MM.1S (cell line): ENCODE measurements around the gene CHDH.

ENCODE experiments used
- DNase-seq: peaks from one replicate; pipeline ENCODE4 v3.0.0-alpha.2; 2015
- H2AFZ ChIP-seq: fragments of 300-600 bp; sonication (generic); 2 replicates; pipeline ENCODE4 v1.6.0; 2016; ENCODE audit warnings: antibody characterized with exemption, low read length
- H3F3A ChIP-seq: fragments of 300-600 bp; sonication (generic); 2 replicates; pipeline ENCODE4 v1.6.1; 2016; ENCODE audit warnings: mild to moderate bottlenecking, antibody characterized with exemption, low read length, moderate library complexity, mixed read lengths; ENCODE audit not compliant: insufficient read depth
- H3K27ac ChIP-seq: fragments of 300-600 bp; sonication (generic); 2 replicates; pipeline ENCODE4 v1.5.1; 2016; ENCODE audit warnings: mild to moderate bottlenecking, low read length
- H3K27me3 ChIP-seq: fragments of 300-600 bp; sonication (generic); replicated peaks from 2 replicates; pipeline ENCODE4 v1.6.0; 2016; ENCODE audit warnings: low read length; ENCODE audit not compliant: insufficient read depth
- H3K36me3 ChIP-seq: fragments of 300-600 bp; sonication (generic); replicated peaks from 2 replicates; pipeline ENCODE4 v1.6.1; 2016; ENCODE audit warnings: mild to moderate bottlenecking, low read length, mixed read lengths; ENCODE audit not compliant: insufficient read depth
- H3K4me1 ChIP-seq: fragments of 300-600 bp; sonication (generic); 2 replicates; pipeline ENCODE4 v1.6.1; 2016; ENCODE audit warnings: low read length, mixed read lengths
- H3K4me2 ChIP-seq: fragments of 300-600 bp; sonication (generic); 2 replicates; pipeline ENCODE4 v1.6.0; 2016; ENCODE audit warnings: low read depth, low read length
- H3K4me3 ChIP-seq: fragments of 300-600 bp; sonication (generic); 2 replicates; pipeline ENCODE4 v1.5.1; 2016; ENCODE audit warnings: low read length, mixed read lengths
- H3K79me2 ChIP-seq: fragments of 300-600 bp; sonication (generic); 2 replicates; pipeline ENCODE4 v1.6.1; 2016; ENCODE audit warnings: mixed run types, low read length, mixed read lengths
- H3K9ac ChIP-seq: fragments of 300-600 bp; sonication (generic); 2 replicates; pipeline ENCODE4 v1.6.1; 2016; ENCODE audit warnings: low read length, mixed read lengths
- H3K9me2 ChIP-seq: fragments of 300-600 bp; sonication (generic); replicated peaks from 2 replicates; pipeline ENCODE4 v1.6.1; 2016; ENCODE audit warnings: mild to moderate bottlenecking, low read length, mixed read lengths; ENCODE audit not compliant: insufficient read depth
- H3K9me3 ChIP-seq: fragments of 300-600 bp; sonication (generic); replicated peaks from 2 replicates; pipeline ENCODE4 v1.6.1; 2016; ENCODE audit warnings: mild to moderate bottlenecking, low read length, mixed read lengths; ENCODE audit not compliant: insufficient read depth
- H4K20me1 ChIP-seq: fragments of 300-600 bp; sonication (generic); 2 replicates; pipeline ENCODE4 v1.6.1; 2016; ENCODE audit warnings: mild to moderate bottlenecking, low read length, moderate library complexity, mixed read lengths; ENCODE audit not compliant: insufficient read depth
- CTCF ChIP-seq: fragments of 300-600 bp; sonication (generic); IDR thresholded peaks from 2 replicates; pipeline ENCODE4 v1.5.1; 2016; ENCODE audit warnings: antibody characterized with exemption, low read length, mixed read lengths
- EZH2 ChIP-seq: fragments of 300-600 bp; sonication (generic); optimal IDR thresholded peaks from 2 replicates; pipeline ENCODE3; 2017; ENCODE audit warnings: low read depth, mild to moderate bottlenecking, antibody characterized with exemption, low read length, mixed read lengths
- EZH2phosphoT487 ChIP-seq: fragments of 300-600 bp; sonication (generic); IDR thresholded peaks from 2 replicates; pipeline ENCODE4 v1.6.1; 2018; ENCODE audit warnings: antibody characterized with exemption, low read length

Gene CHDH

GRCh38 chr3:53803816-53804695, 42.2 kb downstream of the CHDH start:
- TF ChIP-seq CTCF (no peak), EZH2phosphoT487 (no peak), EZH2 (no peak)
- Histone ChIP-seq H3K36me3 (no peaks in the 10 kb centered on the region), H3K9ac (no peak overlapping the region), H3F3A (no peaks in the 10 kb centered on the region), H3K4me2 (no peak overlapping the region), H3K9me3 (no peaks in the 10 kb centered on the region), H3K4me1 (no peaks in the 10 kb centered on the region), H3K4me3 (no peak overlapping the region), H3K9me2 (no peaks in the 10 kb centered on the region), H3K79me2 (no peaks in the 10 kb centered on the region), H2AFZ (no peak overlapping the region), H3K27ac (no peak overlapping the region), H3K27me3 (no peaks in the 10 kb centered on the region), H4K20me1 (no peaks in the 10 kb centered on the region)
- DNase-seq = no peak

GRCh38 chr3:53803124-53803815, 42.9 kb downstream of the CHDH start:
- no peaks in the 10 kb centered on the region for H3K9me2 ChIP-seq
- no peaks in the 10 kb centered on the region for H3K4me1 ChIP-seq
- no peaks in the 10 kb centered on the region for H3F3A ChIP-seq
- H3K36me3 ChIP-seq = no peaks in the 10 kb centered on the region
- no peak for DNase-seq
- H3K9me3 ChIP-seq = no peaks in the 10 kb centered on the region
- no peaks in the 10 kb centered on the region for H4K20me1 ChIP-seq
- H2AFZ ChIP-seq = no peak overlapping the region
- no peak for TF ChIP-seq EZH2
- TF ChIP-seq EZH2phosphoT487 = no peak
- TF ChIP-seq CTCF = no peak
- no peaks in the 10 kb centered on the region for H3K27me3 ChIP-seq
- no peak overlapping the region for H3K27ac ChIP-seq
- H3K4me3 ChIP-seq = no peak overlapping the region
- H3K4me2 ChIP-seq = no peak overlapping the region
- no peak overlapping the region for H3K9ac ChIP-seq
- H3K79me2 ChIP-seq = no peaks in the 10 kb centered on the region

GRCh38 chr3:53802256-53802880, 43.9 kb downstream of the CHDH start:
- Histone ChIP-seq H3K4me2 (no peak overlapping the region), H3K4me1 (no peaks in the 10 kb centered on the region), H3K27ac (no peak overlapping the region), H3K9ac (no peak overlapping the region), H3K9me3 (no peaks in the 10 kb centered on the region), H3K79me2 (no peaks in the 10 kb centered on the region), H2AFZ (no peak overlapping the region), H3K9me2 (no peaks in the 10 kb centered on the region), H3K36me3 (no peaks in the 10 kb centered on the region), H3K4me3 (no peak overlapping the region), H4K20me1 (no peaks in the 10 kb centered on the region), H3K27me3 (no peaks in the 10 kb centered on the region), H3F3A (no peaks in the 10 kb centered on the region)
- no peak for DNase-seq
- no peak for TF ChIP-seq CTCF
- no peak for TF ChIP-seq EZH2
- TF ChIP-seq EZH2phosphoT487 = no peak
